ENCODE results near the gene CHRNA10.
A peak's percentile ranks its signal among the peaks of the same experiment; 100 is the strongest.

CHRNA10 gene

DNA sequence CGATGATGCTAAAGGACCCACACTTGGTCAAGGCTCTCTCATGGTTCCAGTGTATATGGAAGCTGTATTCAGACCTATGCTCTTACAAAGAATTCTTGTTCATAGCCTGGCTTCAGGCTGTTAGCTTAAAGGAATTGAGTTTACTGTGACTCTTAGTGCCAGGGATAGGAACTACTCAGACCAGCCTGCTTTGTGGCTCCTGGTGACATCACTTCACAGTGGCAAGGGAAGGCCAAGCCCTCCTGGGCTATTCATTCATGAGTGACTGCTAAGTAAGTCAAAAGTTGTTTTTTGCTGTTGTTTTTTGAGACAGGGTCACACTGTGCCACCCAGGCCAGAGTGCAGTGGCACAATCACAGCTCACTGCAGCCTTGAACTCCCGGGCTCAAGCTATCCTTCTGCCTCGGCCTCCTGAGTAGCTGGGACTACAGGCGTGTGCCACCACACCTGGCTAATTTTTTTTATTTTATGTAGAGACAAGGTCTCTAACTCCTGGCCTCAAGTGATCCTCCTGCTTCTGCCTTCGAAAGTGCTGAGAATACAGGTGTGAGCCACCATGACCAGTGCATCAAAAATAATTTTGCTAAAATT lies 39.0 kb downstream of the CHRNA10 start:
- DNase-seq (ENCODE audit: low spot score): no peak

DNA sequence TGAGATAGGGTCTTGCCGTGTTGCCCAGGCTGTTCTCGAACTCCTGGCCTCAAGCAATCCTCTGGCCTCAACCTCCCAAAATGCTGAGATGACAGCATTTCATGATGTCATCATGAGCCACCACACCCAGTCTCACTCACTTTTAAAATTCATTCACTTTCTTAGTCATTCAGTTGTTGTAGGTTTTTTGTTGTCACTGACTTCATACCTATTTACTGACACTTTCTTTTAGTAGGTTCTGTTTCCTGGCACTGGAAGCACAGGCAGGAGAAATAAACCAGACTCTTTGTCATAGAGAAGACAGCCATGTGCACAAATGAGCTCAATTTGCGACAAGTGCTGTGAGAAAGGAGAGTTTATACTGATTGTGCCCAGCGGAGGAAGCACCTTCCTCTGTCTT lies 39.9 kb downstream of the CHRNA10 start:
- DNase-seq (ENCODE audit: low spot score): no peak

DNA sequence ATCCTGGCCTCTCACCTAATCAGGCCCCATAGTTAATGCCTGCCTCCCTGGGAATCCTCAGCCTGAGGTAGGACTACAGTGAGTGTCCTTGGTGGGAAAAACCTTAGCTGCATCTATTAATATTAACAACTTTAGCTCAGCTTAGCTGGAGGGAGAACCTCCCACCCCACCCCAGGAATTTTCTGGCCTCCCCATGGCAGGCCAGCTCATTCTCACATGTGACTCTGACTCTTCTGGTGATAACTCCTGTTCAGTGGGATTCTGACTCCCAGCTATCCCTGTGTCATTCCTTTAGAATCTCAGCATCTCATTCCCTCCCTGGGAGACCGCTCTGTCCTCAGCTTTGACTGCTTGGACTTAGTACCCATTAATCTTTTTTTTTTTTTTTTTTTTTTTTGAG lies 43.9 kb downstream of the CHRNA10 start:
- peak; percentile 82 for DNase-seq (ENCODE audit: low spot score)

DNA sequence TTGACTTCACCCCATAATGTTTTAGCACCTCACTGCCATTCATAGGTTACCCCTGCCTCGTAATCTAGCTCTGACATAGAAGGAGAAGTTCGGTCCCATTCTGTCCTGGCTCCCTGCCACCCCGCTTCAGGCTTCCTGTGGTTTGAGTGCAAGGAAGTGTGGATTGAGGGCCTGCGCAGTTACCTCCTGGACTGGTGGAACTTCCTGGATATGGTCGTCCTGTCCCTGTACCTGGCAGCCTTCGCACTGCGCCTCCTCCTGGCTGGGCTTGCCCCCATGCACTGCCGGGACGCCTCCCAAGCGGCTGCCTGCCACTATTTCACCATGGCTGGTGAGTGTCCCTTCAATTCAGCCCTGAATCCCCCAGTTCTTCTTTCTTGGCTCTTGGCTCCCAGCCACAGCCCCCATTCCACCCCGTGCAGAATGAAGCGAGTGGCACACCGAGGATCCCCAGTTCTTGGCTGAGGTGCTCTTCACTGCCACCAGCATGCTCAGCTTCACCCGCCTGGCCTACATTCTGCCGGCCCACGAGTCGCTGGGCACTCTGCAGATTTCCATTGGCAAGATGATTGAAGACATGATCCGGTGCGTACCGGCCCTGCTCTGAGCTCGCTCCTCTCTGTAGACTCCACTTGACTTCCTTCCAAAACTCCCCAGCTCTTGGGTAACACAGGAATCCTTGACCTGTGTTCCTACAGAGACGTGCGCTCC lies 44.8 kb downstream of the CHRNA10 start:
- DNase-seq (ENCODE audit: low spot score): no peak

DNA sequence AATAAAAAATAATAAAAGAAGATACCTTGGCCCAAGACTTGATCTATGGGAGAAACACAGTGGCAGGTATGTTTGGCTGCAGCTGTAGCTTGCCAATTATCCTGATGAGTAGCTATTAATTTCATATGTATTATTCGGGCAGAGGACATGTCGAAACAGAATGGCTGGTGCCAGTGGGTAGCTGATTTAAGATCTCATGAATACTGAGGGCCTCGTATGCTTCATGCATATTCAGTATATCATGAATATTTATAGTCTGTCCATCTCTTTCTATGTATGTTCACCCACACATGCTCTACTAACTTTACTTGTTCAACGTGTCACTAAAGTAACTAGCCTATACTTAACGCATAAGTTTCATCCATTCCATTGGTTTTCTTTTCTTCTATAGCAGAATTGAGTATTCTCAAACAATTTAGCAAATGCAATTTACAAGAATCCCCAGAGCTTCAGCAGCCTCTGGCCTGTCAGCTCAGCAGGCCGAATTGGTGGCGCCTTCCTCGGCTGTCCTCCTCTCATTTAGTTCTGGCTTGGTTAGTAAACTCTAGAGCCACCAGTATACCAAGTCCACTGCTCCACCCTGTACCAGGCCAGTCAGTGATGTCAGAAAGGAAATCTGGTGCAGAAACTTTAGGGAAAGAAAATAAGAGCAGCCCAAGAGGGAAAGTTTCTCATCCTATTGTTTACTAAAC lies 47.3 kb downstream of the CHRNA10 start:
- no peak for DNase-seq (ENCODE audit: low spot score)

DNA sequence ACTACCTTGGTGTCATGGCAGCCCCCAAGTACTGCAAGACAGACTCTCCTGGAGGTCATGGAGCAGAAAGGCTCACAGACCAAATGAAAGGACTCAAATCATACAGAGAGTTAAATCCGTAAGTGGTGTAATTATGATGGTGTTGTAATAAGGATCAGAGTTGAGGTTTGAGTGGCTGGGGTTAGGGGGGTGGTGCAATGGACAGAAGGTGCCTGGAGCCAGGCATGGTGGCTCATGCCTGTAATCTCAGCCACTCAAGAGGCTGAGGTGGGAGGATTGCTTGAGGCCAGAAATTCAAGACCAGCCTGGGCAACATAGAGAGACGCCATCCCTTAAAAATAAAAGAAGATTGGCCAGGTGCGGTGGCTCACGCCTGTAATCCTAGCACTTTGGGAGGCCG lies 48.1 kb downstream of the CHRNA10 start:
- DNase-seq (ENCODE audit: low spot score): no peak

DNA sequence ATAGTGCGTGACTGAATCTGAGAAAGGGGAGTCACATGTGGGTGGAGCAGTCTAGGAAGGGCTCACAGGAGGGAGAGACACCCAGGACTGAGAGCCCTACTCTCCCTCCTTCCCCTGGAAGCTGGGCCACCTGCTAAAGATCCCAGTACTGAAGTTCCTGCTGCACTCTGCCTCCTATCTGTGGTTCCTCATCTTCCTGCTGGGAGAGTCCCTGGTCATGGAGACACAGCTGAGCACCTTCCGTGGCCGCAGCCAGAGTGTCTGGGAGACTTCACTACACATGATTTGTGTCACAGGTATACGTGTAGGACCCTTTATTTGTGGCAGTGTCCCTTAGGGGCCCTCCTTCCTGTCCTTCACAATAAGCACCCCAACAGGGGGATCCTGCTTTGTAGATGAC lies 48.7 kb downstream of the CHRNA10 start:
- DNase-seq (ENCODE audit: low spot score): no peak

DNA sequence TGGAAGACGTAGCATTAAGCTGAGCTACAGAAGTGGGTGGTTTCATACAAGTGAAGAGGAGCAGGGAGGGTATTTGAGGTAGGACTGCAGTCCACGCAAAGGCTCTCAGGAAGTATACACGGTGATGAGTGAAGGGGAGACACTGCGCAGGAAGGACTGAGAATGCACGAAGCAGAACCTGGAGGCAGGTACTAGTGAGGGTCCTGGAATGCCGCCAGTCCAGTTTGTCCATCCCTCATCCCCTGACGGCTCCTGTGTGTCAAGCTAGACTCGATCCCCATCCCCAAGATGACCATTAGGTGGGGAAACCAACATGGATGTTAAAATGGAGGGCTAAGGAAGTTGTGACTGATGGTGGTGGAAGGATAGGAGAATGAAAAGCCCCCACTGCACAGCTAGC lies 53.2 kb downstream of the CHRNA10 start:
- no peak for DNase-seq (ENCODE audit: low spot score)

DNA sequence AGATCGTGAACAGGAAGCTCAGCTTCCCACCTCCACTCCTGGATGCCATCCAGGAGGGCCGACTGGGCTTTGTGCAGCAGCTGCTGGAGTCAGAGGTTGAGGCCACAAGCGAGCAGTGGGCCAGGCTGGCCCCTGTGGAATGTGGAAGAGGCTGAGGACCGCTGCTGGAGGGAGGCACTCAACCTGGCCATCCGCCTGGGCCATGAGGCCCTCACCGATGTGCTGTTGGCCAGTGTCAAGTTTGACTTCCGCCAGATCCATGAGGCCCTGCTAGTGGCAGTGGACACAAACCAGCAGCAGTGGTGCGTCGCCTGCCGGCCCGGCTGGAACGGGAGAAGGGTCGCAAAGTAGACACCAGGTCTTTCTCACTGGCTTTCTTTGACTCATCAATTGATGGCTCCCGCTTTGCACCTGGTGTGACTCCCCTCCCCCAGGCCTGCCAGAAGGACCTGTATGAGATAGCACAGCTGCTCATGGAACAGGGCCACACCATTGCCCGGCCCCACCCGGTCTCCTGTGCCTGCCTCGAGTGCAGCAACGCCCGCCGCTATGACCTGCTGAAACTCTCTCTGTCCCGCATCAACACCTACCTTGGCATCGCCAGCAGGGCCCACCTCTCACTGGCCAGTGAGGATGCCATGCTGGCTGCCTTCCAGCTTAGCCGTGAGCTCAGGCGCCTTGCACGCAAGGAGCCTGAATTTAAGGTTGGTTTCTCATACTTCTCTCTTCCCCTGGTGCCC lies 54.3 kb downstream of the CHRNA10 start:
- no peak for DNase-seq (ENCODE audit: low spot score)

DNA sequence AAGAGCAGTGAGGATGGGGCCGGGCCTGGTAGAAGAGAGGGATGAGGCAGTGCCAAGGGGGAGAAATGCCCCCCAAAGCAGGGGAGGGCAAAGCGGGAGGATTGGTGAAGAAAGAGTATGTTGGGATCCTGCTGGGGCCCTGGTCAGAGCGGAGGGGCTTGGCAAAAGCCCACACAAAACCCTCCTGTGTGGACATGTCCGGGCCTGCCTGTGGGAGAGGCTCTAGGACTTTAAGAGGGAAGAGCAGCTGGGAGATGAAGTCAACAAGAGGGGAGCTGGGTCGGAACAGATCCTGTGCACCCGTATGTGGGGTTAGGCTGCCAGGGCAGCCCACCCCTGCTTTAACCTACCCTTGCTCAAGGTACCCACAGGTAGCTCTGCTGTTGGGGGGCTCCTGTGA lies 55.2 kb downstream of the CHRNA10 start:
- DNase-seq (ENCODE audit: low spot score): no peak
